Left colon (tissue), 2 donors: ENCODE measurements around the gene BFSP1. TPM values are rescaled to one million over a fixed set of nuclear protein-coding genes. Genes with fewer than 3 reads are reported as not detected.
A peak's percentile ranks its signal among the peaks of the same experiment; 100 is the strongest.

Source experiments
- ATAC-seq: fragments of 200-7000 bp; cut with Tn5 transposase; one replicate; pipeline ENCODE4 v1.9.1; 2020; ENCODE audit warnings: mild to moderate bottlenecking, moderate library complexity
- DNase-seq, 2 donors: peaks; one replicate each; pipeline ENCODE4 v3.0.0-alpha.2; 2020
- intact Hi-C, 2 donors: fragments of 100-400 bp; cut with DNase I in 1 of 2; cut with micrococcal nuclease in 1 of 2; formaldehyde crosslinking; loops; one replicate each; pipeline versions ENCODE4 v1.11.2 to v1.14.0; 2022; cut with DNase I, micrococcal nuclease
- long read RNA-seq: library from polyadenylated mRNA; unstranded; transcript quantifications from one replicate; pipeline ENCODE4 v2.0.0, GENCODE V29; 2021
- total RNA-seq, 2 donors: library from RNA; stranded (reverse); fragmentation: NEBNext Ultra II Directional; extraction: Animal tissue kit (Norgen Biotek cat#: 25700); gene quantifications; one replicate each; pipeline ENCODE4 v1.2.1, GENCODE V29; 2021
- donor health status: DM: no; HTN: no; CAD: no.
- donor health status: DM: yes; HTN: yes; CAD: no.

Gene BFSP1
- under 1 TPM; 0.20 to 0.34 TPM for total RNA-seq
- long read RNA-seq, partial matches to known transcripts, result 0 of 2 reads
- long read RNA-seq, other reads (novel, unspliced or antisense), result 1 of 2 reads

DNA sequence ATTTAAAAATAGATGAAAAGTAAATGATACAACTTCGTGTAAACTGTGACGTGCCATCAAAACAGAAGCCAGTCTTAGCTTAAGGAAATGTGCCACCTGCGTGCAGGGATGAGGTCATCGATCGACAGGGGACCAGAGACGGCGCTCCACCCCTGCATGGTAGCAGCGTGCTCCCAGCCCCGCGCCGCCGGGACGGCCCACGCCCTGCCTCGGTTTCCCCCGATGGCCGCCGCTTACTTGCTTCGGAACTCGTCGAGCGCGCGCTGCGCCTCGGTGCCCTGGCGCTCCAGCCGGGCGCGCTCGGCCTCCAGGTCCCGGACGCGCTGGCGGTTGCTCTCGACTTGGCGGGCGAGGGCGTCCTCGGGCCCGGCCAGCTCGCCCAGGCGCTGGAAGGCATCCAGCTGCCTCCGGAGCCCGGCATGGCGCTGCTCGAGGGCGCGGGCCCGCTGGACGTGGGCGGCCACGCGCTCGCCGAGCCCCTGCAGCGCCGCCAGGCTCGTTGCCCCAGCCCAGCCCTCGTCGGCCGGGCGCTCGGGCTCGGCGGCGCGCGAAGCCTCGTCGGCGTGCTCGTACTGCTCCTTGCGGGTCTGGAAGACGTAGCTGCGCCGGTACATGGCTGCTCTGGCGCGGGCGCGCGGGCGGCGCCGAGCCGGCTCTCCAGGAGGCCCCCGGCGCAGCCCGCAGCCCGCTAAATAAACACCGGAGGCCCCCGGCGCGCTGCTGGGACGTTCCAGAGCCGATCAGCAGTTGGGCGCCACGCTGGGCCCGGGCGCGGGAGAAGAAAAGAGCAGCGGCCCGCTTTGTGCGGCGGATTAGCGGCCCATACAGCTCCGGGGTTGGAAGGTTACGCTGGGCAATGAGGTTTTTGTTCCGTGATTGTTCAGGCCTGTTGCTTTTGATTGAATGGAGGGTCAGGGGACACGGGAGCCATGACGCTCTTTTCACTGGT, at the start of gene BFSP1:
BFSP1 (minus strand) TSS at position 664 of the 949 bp plus-strand sequence; CDS start at position 614, 50 bp downstream.
- DNase-seq, result peak; percentile 64 to 76
- ATAC-seq, result peak; percentile 79
- intact Hi-C loops, result loop anchor here in 1 of 2 donors (10.0 kb wide), 1 partner anchor 84 kb away; no protein-coding TSS in a partner anchor

DNA sequence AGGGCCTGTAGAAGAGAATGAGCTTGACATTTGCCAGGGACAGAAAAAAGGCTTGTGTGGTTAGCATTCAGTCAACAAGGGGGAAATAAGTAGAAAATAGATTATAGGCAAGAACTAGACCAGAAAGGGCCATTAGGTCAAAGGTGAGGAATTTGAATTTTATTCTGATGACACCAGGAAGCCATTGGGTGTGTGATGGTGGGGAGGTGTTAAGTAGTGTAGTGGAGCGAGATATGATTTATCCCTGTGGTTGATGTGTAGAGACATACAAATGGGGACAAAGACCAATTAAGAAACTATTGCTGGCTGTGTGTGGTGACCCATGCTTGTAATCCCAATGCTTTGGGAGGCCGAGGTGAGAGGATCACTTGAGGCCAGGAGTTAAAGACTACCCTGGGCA, 49.7 kb upstream of the BFSP1 start:
- intact Hi-C loops, result no loop called here
- DNase-seq (no peak), ATAC-seq (no peak)

DNA sequence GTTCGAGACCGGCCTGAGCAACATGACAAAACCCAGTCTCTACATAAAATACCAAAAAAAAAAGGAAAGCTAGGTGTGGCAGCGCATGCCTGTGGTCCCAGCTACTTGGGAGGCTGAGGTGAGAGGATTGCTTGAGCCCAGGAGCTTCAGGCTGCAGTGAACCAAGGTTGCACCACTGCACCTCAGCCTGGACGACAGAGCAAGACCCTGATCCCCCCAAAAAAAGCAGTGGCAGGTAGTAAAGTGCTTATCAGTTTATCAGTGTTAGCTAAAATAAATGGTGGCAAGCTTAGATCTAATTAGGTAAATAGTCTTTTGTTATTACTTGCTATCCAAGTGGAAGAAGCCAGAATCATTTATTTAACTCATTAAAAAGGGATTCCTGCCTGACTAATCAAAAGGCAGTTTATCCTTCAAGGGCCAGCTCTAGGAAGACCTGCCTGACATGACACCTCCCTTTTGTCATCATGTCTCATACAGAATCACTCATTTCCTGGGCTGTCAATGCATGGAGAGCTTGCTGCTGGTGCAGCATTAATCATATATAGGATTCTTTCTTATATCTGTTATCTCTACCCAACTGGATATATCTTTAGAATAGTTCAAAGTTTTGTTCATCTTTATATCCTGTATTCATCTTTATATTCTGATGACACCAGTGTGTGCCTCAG, 48.3 kb upstream of the BFSP1 start:
- no peak for DNase-seq
- ATAC-seq, result no peak
- intact Hi-C loops, result no loop called here

DNA sequence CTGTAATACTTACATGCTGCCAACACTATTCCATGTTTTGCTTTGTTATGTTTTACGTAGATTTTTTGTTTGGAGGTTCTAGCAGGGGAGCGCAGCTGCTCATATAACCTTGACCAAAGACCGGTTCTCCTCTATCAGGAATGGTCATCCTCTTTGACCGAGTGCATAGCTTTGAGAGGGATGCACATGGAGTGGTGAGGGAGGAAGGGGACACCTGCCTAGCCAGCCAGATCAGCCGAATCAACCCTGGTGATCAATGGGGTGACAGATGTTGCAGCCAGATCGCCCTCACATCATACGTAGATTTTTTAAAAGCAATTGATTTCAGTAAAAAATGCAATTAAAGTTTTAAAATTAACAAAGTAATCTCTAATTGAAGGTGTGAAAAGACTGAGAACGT, 45.0 kb upstream of the BFSP1 start:
- ATAC-seq, result no peak
- intact Hi-C loops, result no loop called here
- no peak for DNase-seq

DNA sequence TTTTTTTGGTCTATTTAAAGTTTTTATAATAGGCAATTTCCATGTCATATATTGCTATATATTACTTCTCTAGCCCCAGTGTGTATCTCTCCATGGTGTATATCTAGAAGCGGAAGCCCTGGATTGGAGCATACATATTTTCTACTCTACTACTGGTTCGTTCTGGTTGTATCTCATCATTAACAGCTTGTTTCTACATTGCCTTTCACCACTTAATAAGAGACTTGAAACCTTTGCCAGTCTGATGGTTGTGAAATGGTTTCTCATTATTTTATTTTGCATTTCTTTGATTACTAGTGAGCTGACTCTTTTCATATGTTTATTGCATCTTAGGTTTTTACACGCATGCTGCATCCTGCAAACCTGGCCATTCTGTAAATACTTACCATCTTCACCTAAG, 42.3 kb upstream of the BFSP1 start:
- intact Hi-C loops, result no loop called here
- DNase-seq (no peak), ATAC-seq (no peak)

DNA sequence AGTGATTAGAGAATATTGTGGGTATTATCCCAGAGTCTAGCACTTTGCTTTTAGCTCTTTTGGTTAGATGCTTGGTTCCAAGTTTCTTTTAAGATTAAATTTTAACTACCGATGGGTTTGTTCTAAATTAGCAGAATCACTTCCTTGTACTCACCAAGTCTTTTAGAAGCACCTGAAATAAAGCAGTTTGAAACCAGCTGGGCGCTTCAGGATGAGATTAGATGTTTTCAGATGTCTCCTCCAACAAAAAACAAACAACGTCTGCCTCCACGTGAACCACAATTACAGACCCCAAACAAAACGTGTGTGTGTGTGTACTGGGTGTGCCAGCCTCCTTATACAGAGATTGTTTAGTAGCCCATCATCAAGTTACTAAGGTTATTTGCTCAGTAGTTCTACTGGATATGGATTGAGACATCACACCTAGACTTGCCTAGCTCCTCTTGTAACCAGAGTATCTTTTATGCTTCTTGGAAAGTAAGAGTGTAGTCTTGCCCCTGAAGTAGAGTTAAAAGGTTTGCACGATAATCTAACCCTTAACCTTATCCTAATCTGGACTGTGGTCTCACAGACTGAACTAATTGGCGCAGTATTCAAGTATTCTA, 41.0 kb upstream of the BFSP1 start:
- no peak for DNase-seq
- intact Hi-C loops, result no loop called here
- no peak for ATAC-seq

DNA sequence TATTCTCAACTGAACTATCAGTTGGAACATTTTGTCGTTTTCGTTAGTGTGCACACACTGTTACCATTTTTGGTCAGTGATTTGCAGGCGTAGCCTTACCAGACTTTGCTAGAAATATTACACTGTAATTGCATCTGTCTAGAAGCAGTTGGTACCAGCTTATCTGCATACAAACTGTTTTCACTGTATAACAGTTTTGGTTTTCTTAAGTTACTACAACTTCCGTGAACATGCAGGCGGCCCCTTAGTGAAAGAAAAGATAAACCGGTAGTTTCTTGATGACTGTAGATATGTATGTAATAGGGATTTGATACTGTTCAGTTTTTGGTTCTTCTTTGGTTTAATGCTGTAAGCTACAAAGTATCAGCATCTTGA, 40.0 kb upstream of the BFSP1 start:
- ATAC-seq, result no peak
- DNase-seq, result no peak
- intact Hi-C loops, result no loop called here

DNA sequence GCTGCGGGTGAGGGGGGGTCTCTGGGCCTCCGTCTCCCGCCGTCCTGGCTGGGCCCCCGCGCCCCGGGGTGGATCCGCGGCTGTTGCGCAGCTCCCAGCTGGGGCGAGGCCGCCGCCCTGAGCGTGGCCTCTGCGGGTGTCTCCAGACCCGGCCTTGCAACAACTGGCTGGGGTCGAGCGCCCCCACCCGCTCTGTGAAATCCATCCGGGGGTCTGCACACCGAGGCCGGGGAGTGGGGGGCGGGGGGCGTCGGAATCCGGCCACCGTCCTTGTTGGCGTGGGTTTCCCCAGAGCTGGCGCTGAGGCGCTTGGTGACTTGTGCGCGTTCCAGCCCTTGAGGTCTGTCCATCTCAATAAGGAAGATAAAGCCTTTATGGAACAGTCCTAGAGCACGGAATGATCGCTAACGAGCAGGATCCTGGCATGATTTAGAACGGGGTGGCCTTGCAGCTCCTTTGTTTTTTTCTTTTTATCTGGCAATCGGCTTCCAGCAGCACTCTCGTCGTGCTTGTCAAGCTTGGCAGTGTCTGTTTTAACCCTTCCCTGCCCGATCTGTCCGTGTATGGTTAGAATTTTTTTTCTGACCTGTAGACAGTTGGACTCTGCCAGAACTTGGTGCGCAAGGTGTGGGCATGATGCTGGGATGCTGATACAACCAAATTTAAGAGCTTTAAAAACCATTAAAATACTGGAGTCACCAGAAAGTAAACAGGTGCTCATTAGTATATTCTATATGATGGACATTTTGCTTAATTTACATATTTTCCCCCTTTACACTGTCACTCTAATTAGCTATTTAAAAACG, 39.4 kb upstream of the BFSP1 start:
- peak; percentile 53 for ATAC-seq
- intact Hi-C loops, result no loop called here
- DNase-seq, result peak; percentile 60 to 77

DNA sequence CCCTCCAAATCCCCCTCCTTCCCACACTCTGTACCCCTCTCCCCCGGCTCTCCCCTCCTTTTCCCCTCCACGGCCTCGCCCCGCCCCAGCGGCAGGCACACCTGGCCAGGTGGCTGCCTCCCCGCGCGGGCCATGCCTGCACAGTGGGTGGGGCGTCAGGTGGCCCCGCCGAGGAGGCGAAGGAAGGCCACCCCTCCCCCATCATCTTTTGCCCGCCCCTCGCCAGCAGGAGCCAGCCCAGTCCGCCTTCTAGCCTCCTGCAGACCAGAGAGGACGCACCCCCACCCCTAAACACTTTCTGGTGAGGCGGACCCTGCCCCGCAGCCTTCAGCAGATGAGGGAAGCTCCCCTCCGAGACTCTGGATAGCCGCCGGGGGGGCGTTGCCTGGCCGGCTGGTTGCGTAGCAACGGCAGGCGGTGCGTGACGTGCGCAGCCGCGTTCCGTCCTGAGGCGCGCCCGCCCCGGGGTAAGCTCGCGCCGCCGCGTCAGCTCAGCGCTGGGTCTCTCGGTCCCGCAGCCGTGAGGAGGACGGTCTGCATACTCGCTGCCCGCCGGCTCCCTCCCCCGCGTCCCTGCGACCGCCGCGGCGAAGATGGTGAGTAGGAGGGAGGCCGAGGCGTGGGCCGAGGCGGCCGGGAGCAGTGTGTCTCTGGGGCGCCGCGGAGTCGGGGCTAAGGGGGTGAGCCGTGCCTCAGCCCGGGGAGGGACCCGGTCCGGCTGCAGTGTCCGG, 38.6 kb upstream of the BFSP1 start, which contains the start of gene DSTN:
DSTN (plus strand) TSS at position 460 of the 731 bp plus-strand sequence; CDS start at position 594, 134 bp downstream.
- DNase-seq (peak; percentile 92 to 94), ATAC-seq (peak; percentile 80)
- intact Hi-C loops, result no loop called here

DNA sequence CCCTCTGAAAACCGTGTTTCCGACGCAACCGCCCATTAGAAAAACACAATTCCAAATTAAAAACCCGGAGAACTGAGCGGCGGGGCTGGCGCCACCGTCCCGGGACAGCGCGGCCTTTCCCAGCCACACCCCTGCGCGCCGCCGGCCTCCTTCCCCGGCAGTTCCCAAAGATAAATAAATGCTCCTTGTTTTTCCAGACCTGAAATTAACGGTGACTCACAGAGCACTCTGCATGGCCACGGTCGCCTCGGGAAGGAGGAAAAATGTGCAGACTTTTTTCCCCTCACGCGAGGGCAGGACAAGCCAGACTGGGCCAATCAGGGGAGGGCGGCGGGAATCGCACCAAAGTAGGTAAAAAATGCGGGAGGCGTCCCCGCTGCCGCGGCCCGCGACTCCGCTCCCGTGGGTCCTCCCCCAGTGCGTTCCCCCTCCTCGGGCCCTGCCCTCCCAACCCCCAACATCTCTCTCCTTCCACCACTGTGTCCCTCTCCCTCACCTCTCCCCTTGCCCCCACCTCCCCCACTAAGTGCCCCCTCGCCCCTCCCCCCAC, 37.9 kb upstream of the BFSP1 start:
- DNase-seq (peak; percentile 81 to 92), ATAC-seq (peak; percentile 55)
- intact Hi-C loops, result no loop called here

DNA sequence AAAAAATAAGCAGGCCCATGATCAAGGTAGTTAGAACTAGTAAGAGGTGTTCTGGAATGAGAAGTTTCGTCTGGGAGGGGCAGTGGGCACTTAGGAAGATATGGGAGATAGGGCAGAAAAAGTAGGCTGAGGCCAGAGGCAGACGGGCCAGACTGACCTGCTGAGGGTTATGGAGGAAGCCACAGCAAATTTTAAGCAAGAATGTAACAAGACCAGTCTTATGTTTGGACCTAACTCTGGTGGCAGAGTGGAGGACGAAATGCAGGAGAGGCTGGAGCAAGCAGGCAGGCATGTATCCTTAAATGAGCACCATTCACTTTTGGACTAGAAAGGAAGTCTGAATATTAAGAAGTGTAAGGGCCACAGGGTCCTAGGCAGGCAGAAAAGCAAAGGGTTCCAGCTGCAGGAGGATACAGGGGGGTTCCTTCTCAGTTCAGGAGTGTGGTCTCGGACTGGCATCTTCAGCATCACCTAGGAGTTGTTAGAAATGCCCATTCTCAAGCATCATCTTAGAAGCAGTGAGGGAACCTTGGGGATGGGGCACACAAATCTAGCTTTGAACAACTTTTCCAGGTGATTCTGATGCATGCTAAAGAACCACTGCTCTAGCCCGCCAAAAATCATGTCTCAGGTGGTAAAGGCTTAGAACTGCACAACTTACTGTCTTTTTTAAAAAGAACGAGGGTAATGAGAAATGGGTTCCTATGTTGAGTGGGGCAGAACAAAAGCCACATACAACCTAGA, 37.0 kb upstream of the BFSP1 start:
- no peak for ATAC-seq
- intact Hi-C loops, result no loop called here
- no peak for DNase-seq

DNA sequence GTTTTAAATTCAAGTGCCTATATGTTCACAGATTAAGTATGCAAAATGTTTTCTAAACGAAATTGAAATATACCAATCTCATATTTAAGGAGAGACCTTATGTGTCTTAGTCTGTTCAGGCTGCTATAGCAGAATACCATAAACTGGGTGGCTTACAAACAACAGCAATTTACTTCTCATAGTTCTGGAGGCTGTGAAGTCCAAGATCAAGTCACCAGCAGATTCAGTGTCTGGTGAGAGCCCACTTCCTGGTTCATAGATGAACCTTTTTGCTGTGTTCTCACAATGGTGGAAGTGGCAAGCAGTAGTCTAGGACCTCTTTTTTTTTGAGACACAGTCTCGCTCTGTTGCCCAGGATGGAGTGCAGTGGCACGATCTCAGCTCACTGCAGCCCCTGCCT, 35.2 kb upstream of the BFSP1 start:
- ATAC-seq (no peak), DNase-seq (no peak)
- intact Hi-C loops, result no loop called here

DNA sequence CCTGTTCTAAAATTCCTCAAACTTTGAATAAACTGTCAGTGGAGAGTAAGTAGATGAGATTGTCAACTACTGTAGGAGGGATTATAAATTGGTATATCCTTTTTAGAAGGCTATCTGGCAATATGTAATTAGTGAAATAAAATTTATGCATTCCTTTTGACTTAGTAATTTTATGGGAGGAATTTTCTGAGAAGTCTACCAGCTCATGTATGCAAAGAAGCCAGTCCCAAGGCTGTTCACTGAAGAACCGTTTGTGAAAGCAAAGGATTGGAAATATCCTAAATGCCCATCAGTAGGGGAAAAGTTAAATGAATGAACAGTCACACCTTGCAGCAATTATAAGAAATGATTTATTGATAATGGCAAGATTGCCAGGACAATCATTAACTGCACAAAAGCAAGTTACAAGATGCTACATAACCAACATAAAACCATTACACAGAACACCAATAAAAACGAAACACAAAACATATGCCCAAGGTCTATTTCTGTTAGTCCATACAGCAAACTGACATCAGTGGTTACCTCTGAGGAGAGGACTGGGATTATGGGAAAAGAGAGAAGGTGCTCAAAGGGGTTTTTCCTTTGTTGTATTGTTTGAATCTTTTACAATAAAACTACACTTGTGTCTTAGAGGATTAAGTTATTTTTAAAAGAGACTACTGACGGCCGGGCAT, 34.1 kb upstream of the BFSP1 start:
- ATAC-seq (peak; percentile 26), DNase-seq (no peak)
- intact Hi-C loops, result no loop called here

DNA sequence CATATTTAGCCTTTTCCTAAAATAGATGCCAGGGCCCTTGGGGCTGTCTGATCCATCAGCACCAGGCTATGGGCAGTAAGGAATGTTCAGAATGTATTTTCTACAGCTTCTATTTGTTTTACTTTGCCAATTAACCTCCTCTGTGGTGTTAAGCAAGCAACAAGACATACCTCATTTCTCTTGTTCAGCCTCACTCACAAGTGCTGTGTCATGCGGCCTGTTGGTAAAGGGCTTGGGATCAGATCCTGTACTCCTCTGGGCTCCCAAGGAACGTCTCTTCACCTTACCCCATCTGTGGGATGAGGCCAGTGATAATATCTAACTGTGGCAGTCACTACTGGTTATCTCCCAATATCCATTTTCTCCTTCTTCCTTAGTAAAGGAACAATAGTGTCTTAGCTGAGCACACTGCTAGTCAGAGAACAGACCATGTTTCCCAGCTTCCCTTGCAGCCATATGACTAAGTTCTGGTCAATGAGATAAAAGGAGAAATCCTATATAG, 31.7 kb upstream of the BFSP1 start:
- no peak for DNase-seq
- intact Hi-C loops, result no loop called here

DNA sequence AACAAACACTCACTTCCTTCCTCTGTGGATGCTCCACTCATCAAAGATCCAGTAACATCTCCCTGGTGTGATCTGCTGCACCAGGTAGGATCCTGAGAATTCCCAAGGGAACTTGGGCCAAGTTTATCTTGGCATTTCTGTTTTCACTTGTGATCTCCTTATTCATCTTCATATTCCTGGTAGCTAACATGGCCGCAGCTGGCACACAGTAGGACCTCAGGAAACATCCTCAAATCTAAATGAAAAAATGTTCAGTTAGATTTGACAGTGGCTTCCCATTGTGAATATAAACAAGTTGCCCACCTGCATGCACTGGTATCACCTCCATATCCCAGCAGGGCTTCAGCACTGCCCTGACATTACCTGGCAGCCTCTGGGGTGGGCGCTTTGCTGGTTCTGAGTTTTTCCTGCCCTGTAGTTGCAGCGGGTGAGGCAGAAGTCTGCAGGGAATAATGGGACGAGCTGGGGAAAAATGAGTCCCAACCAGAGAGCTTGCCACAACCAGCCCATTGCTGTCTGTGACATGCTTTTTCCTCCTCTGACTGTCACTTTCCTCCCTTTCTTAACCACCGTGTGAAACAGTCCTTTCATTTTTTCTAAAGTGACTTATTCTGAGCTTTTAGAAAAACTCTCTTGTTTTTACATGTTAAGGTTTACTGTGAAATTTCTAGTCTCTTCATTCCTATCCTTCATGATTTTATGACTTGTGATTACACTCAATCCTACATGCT, 29.3 kb upstream of the BFSP1 start:
- intact Hi-C loops, result no loop called here
- no peak for ATAC-seq
- no peak for DNase-seq

More for the DNA sequence above, 31.7 kb upstream of the BFSP1 start:
- ATAC-seq, result no peak

DNA sequence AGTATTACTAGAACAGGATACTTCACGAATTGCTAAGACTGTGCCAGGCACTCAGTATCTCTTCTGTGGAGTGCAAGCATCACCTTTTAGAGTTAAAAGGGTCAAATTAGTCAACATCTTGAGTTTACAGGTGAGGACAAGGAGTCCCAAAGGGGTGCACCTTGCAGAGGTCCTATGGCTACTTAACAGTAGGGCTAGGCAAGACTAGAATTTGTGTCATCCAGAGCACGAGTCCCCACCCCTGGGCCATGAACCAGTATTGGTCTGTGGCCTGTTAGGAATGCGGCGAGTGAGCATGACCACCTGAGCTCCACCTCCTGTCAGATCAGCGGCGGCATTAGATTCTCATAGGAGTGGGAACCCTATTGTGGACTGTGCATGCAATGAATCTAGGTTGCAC, 28.2 kb upstream of the BFSP1 start:
- intact Hi-C loops, result no loop called here
- ATAC-seq (no peak), DNase-seq (no peak)
